IPS-11a (cell line): ENCODE measurements around the gene FOXK1.

Experiments
- H3K4me3 ChIP-seq: one replicate; pipeline ENCODE4 v1.5.1; 2013; ENCODE audit warnings: low read depth, low read length, control low read depth

FOXK1 gene

DNA sequence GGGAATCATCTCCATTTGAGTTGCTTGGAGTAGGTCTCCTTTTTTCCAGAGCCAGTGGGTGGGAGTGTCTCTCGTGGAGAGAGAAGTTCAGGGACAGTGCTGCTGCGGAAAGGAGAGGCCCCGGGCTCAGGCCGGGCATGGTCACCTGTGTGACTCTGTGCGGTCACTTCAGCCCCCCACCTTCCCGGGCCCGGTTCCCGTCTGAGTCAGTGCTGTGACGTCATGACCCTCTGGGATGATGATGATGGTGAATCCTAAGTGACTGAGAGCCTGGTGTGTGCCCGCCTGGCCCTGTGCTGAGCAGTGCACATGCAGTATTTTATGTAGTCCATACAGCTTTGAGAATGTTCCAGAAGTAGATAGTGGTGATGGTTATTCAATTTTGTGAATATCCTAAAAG, 60.8 kb downstream of the FOXK1 start:
- no peak overlapping the region for H3K4me3 ChIP-seq

DNA sequence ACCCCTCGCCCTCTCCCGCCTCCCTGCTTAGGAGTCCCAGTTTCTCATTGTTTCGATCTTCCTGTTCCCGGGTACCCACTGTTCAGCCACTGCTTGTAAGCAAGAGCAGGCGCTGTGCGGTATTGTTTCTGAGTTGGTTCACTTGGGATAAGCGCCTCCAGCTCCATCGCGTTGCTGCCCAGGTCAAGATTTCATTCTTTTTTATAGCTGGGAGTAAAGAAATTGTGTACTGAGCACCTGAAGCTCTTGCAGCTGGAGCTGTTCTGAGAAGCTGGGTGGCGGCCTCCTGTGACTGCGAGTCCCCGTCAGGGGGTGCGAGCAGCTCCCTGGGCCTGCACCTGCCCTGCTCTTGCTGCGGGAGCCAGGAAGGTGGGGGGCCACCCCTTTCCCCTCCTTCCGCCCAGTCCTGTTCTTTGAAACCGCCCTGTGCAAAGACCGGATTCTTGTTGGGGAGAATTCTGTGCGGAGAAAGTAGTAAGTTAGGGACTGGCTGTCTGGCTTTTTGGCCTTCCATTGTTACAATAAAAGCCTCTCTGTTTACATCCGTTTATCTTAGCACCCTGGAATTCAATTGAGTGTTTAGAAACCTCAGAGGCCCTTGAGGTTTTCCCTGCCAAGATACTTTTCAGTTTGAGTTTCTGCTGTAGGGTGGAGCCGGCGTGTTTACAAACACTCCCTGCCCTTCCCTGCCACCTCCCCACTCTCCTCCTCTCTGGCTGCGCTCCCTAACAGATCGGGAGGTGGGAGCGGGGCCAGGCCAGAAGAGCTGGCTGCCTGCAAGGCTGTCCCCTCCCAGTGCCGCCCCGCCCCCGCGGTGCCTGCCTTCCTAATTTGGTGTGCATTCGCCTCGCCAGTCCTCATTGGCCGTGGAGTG, 62.5 kb downstream of the FOXK1 start:
- no peak overlapping the region for H3K4me3 ChIP-seq

DNA sequence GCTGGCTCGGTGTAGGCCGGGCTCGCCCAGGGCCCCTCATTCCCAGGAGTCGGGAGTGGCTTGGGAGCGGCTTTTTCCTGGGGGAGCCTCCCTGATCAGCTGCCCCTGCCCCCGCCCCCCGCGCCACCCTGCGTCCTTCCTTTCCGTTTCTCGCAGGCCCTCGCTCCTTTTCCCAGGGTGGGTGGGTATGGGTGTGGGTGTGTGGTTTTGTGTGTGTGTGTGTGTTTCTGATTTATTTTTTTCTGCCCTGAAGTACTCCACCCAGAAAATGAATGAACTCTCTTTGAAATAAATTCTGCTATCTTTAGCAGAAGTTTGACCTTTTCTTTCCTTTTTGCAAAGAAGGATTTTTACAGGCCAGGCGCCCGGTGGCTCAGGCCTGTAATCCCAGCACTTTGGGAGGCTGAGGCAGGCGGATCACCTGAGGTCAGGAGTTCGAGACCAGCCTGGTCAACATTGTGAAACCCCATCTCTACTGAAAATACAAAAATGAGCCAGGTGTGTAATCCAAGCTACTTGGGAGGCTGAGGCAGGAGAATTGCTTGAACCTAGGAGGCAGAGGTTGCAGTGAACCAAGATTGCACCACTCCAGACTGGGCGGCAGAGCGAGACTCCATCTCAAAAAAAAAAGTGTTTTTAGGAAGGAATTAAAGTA, 63.3 kb downstream of the FOXK1 start:
- no peak overlapping the region for H3K4me3 ChIP-seq

DNA sequence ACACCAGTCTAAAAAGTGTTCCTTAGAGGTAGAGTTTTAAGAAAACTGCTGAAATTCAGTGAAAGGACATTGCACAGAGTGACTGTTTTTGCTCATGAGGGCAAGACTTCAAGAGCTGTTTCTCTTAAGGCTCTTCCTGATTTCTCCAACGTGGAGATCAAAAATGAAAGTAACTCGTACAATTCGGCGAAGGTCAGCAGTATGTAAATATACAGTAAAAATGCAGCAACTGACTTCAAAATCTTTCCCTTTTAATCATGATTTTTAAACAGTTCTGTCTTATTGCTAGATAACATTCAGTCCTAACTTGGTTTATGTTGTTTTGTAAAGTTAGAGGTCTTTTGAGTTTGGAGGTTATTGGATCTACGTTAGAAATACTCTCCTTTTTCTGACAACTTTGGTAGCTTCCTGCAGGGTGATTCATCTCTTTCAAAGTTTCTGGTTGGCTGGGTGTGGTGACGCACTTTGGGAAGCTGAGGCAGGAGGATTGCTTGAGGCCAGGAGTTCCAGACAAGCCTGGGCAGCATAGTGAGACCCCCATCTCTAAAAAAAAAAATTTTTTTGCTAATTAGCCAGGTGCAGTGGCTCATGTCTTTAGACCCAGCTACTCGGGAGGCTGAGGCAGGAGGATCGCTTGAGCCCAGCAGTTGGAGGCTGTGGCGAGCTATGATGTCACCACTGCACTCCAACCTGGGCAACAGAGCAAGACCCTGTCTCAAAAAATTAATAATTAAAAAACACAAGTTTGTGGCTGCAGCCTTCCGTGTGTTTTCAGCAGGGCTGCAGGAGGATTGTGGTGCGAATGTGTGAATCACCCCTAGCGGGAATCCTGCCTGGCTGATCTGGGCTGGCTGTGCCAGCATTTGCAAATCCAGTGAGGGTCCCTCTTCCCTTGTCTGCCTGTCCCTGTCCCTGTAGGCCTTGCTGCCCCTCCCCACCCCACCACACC, 64.2 kb downstream of the FOXK1 start:
- no peak overlapping the region for H3K4me3 ChIP-seq

DNA sequence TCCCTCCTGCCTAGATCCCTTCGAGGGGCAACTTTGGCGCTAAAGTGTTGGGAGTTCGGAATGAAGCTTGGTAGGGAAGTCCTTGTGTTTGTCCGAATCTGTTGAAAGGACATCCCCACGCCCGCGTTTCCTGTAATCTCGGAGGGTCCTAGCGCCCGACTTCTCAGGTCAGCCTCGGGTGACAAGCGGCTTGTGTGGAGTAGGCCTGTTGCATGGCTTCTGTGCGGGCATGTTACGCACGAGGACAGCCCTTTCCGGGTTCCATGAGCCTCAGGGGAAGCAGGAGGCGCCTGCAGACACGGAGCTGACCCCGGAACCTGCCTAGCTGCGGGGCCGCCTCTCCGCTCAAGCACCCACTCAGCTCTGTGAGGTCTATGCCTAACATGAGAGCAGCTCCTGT, 64.9 kb downstream of the FOXK1 start:
- H3K4me3 ChIP-seq, result no peak overlapping the region

DNA sequence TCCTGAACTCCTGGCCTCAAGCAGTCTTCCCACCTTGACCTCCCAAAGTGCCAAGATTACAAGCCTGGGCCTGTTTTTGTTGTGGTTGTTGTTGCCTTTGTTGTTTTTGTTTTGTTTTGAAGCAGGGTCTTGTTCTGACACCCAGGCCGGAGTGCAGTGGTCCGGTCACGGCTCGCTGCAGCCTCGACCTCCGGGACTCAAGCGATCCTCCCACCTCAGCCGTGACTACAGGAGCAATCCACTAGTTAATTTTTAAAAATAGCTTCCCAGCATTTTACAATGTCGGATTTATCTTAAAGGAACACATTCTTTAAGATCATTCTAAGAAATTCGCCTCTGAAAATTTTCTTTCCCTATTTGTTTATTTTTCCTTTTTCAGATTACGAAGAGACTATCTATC, 65.7 kb downstream of the FOXK1 start:
- H3K4me3 ChIP-seq, result no peak overlapping the region

DNA sequence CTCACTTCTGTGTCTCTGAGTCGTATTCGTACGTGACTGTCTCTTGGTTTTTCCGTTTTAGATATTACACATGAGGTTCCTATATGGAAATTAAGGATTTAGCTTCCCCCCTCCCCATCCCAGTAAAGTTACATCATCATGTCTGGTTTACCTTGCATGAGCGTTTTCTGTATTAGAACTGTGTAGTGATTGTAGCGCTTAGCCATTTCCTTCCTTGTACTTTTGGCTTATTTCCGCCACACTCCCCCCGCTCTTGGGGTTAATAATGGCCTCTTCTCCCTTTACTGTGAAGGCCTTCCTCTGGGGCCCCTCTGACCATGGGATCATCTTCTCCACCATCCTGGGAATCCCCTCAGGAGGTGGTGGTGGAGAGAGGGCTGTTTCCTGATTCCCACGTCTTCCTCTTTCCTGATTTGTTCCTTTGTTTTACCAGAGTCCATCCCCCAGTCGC, 66.2 kb downstream of the FOXK1 start:
- no peak overlapping the region for H3K4me3 ChIP-seq

DNA sequence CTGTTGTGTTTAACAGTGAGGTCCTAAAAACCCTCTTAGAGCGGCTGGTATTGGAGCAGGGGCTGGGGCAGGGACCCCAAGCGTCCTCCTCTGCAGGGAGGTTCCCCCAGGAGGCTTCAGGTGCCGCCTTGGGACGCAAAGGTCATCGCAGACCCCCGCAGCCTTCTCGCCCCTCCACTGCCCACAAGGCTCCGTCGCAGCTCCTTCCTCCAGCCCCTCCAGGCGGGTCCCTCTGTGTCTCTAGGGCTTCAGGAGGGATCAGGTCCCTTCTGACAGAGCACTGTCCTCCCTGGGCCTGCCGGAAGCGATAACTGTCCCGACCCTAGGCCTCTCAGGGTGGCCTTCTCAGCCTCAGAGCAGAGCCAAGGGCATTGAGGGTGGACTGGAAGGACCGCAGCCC, 67.3 kb downstream of the FOXK1 start:
- no peak overlapping the region for H3K4me3 ChIP-seq

DNA sequence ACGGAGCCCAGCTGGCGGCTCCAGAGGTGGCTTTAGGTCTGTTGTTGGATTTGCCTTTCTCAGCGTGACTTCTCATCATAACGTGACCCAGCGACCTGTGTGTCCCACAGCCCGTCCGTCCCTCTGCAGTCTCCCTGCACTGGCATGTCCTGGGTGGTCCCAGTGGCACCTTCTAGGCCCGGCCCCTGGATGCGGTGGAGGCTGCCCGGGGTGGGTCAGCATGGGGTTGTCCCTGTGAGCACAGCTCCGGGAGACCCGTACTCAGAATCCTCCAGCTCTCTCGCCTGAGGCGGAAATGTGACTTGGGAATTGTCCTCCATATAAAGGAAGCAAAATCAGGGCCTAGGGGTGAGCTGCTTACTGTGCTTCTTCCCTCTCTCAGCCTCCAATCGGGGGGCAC, 67.7 kb downstream of the FOXK1 start:
- H3K4me3 ChIP-seq, result no peak overlapping the region

DNA sequence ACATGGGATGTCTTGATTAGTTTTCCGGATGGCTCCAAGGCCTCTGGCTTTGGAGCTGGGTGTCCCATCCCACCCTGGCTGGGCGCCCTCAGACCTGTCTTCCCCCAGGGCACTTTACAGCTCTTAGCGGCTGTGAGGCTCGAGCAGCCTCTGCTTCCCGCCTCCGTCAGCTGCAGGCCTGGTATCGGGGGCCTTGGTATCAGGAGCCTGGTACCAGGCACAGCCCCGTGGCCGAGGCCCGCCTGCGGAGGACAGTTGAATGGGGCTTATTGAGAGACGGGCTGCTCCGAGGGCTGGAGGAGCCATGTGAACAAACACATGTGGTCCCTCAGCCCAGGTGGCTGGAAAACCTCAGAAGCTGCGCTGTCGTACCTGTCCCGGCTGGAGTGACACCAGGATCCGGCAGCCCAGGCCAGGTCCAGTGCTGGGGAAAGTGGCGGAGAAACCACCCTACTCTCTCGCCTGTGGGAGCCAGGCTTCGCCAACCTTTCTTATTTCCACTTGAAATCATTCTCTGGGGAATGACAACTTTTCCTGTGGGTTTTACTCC, 69.4 kb downstream of the FOXK1 start:
- no peak overlapping the region for H3K4me3 ChIP-seq

DNA sequence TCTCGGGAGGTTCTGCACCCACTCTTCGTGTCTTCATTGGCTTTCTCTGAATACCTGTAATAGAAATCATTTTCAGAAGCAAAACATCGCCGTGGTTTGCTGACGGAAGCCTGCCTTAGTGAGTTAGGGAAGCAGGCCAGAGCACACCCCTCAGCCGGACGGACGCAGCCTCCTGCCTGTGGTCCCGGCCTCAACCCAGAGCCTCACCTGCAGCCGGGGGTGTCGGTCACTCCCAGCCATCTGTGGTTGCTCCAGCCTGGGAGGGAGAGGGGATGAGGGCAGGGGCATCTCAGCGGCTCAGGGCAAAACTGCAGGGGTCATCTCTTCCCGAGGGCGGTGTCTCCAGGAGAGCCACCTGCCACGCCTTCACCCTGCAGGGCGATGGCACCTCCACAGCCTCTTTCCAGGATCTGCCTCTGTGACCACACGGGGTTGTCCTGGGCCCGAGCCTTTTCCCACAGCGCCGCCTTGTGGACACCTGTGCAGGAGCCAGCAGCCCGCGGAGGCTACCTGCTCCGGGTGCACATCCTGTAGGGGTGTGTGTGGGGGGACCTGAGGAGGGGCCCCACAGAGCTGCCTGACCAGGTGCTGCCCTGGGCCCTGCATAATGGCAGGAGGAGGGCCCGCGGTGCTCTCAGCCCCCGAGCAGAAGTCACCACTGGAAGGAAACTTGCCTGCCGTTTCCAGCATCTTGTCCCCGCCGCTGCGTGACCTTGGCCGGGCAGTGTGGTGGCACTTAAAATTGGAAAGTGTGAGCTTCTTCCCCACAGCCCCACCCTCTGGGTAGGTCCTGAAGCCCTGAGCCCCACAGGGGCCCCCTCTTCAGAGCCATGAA, 71.7 kb downstream of the FOXK1 start:
- H3K4me3 ChIP-seq, result no peak overlapping the region

DNA sequence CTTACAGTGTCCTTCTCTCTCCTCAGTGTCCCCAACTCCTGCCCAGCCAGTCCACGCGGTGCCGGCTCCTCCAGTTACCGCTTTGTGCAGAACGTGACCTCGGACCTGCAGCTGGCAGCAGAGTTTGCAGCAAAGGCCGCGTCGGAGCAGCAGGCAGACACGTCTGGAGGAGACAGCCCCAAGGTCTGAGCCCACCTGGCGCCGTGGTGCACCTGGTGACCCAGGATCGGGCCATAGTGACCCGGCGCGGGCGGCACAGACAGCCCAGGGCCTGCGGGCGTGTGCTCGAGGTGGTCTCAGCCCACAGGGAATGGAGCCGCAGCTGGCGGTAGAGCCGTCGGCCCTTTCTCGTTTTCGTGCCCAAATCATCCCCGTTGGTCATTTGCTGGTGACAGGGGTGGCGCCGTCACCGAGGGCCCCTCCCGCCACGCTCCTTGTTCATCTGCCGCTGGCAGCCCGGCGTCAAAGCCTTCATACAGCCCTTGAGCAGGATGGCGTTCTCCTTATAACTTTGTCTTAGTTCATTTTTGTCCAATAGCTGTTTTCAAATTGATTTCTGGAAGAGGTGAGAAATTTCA, 72.4 kb downstream of the FOXK1 start:
- H3K4me3 ChIP-seq, result no peak overlapping the region

DNA sequence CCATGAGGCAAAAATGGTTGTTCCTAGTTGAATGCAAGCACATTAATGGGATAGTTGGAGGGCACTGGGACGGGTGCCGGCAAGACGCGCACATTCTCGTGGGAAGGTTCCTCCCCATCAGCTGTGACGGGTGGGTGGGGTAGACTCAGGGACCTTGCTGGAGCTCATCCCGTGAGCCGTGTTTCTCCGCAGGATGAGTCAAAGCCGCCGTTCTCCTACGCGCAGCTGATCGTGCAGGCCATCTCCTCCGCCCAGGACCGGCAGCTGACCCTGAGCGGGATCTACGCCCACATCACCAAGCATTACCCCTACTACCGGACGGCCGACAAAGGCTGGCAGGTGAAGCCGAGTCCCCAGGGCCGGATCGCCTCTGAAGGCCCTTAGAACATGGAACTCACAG, 73.0 kb downstream of the FOXK1 start:
- no peak overlapping the region for H3K4me3 ChIP-seq

DNA sequence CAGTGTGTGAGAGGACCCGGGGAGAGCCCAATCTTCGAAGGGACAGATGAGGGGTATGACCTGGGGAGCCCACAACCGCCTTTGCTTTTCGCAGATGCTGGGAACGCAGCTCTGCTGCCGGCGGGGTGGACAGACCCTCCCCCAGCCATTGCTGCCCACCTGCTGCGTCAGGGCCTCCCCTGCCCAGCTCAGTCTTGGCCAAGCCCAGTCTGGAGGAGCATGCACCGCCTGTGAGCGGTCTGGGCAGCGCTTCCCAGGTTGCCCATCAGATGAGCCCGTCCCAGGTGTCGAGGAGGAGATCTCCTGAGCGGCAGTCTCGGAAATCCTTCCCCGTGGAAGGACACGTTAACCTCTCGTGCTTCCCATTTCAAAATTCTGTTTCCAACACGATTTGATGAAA, 76.0 kb downstream of the FOXK1 start:
- H3K4me3 ChIP-seq, result no peak overlapping the region

DNA sequence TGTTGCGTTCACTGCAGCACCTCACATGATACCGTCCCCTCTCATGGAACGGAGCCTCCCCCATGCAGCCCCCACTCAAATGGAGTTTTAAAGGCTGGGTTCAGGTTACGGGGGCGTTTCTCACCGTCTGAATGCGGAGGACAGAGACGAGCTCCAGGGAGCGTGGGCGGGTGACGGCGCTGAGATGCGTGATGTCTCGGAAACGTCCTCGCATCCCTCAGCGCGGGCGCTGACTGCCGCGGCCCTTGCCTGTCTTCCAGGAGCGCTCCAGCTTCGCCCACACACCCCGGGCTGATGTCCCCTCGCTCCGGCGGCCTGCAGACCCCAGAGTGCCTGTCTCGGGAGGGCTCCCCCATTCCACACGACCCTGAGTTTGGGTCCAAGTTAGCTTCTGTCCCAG, 76.7 kb downstream of the FOXK1 start:
- no peak overlapping the region for H3K4me3 ChIP-seq

DNA sequence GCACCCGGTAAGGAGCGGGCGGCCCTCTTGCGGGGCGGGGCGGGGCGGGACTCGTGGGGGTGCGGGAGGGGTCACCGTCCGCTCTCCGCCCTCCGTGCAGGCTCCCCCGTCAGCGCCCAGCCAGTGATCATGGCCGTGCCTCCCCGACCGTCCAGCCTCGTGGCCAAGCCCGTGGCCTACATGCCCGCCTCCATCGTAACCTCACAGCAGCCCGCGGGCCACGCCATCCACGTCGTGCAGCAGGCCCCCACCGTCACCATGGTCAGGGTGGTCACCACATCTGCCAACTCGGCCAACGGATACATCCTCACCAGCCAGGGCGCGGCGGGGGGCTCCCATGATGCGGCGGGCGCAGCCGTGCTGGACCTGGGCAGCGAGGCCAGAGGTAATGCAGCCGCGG, 77.1 kb downstream of the FOXK1 start:
- H3K4me3 ChIP-seq, result no peak overlapping the region

DNA sequence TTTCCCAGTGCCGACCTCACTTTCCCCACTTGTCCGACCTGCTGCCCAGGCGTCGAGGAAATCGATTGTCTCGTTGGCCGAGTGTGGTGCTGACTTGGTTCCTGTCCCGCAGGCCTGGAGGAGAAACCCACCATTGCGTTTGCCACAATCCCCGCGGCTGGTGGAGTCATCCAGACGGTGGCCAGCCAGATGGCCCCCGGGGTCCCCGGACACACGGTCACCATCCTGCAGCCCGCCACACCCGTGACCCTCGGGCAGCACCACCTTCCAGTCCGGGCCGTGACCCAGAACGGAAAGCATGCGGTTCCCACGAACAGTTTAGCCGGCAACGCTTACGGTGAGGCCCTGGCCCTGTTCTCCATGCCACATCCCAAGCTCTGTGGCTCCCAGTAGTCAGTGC, 78.9 kb downstream of the FOXK1 start:
- H3K4me3 ChIP-seq, result no peak overlapping the region

DNA sequence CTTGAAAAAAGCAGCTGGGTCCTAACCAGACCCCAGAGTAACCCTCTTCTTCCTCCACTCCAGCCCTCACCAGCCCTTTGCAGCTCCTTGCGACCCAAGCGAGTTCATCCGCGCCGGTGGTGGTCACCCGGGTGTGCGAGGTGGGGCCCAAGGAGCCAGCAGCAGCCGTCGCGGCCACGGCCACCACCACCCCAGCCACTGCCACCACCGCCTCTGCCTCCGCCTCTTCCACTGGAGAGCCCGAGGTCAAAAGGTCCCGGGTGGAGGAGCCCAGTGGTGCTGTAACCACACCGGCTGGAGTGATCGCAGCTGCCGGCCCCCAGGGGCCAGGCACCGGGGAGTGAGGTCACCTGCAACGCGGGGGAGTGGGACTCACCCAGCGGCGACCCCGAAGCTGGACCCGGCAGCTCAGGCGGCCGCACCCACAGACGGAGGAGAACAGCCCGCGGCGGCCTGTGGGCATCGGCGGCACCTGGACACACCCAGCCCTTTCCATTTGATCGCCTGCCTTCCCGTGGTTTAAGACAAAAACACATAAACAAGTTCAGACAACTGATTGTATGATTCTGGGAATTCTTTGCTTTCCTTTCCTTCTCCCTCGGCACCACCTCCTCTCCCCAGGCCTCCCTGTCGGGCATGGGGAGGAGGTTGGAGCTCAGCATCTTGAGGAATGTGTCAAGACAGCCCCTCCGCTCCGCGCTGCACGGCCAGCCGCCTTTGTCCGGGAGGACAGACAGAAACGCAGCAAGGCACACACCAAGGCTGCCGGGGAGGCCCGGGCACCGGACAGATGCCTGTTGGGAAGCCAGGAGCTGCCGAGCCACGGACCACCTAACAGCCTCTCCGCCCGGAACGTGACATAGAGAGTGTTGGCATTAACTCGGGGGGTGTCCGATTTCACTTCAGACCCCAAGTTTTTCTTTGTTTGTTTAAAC, 80.3 kb downstream of the FOXK1 start:
- no peak overlapping the region for H3K4me3 ChIP-seq
